Measurements from ENCODE around the gene PACSIN2. TPM values are rescaled to one million over a fixed set of nuclear protein-coding genes. Genes with fewer than 3 reads are reported as not detected.
"Not testable (repeated sequence)": the region's sequence is repeated elsewhere in the genome, so short reads cannot be mapped to it uniquely, and the experiment has no call there.

The PACSIN2 gene
- total and polyA plus RNA-seq, 7 experiments from 2014 or later = 26.6 to 62.5 (median 36.3) TPM

DNA sequence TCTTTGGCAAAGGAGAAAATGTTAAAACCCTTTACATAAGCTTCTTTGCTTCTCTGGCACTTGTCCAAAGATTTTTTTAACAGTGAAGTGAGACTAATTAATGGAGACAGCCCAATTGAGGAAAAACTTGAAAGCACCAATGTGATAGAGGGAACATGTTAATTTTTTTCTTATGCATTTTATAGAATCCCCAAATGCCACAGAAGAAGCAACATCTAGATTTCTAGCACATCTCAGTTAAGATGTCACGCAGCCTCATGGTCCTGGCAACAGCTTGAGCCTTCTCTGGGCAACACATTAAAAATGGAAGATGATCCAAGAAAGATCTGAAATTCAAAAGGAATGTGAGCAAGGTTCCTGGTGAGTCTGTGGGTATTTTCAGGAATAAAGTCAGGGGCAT lies 48.5 kb downstream of the PACSIN2 start:
- no peak for ATAC-seq

GRCh38 chr22:42964994-42965699 lies 49.8 kb downstream of the PACSIN2 start:
- Mint-ChIP-seq H3K9me3 (no peaks in the 10 kb centered on the region), H3K4me3 (peak overlapping the region in 1 of 10 donors; percentile 63), H3K4me1 (peaks cover 32 to 74% (median 66%) of the 10 kb centered on the region in 7 donors), H3K27ac (peak overlapping the region in 6 of 9 donors; percentile 3 to 64 (median 44)), H3K36me3 (peaks cover 0 to 45% (median 14%) of the 10 kb centered on the region in 5 donors), H3K27me3 (no peaks in the 10 kb centered on the region)
- Histone ChIP-seq H3K27ac (ENCODE audit: low read depth, low read length) (no peak overlapping the region), H3K4me1 (ENCODE audit: control insufficient read depth in 2 of 2, insufficient read depth in 2 of 2, low read length in 2 of 2) (peaks cover 0 to 8% of the 10 kb centered on the region in 2 donors), H3K4me3 (ENCODE audit: low read length) (no peak overlapping the region), H3K27me3 (ENCODE audit: control insufficient read depth in 2 of 2, insufficient read depth in 2 of 2, low read length in 2 of 2) (no peaks in the 10 kb centered on the region), H3K36me3 (ENCODE audit: control insufficient read depth in 2 of 3, insufficient read depth in 3 of 3, low read length in 3 of 3) (peaks cover 0 to 3% (median 0%) of the 10 kb centered on the region in 3 experiments), H3K9me3 (ENCODE audit: control insufficient read depth in 2 of 3, low read length in 3 of 3) (no peaks in the 10 kb centered on the region)
- ChIA-PET POLR2A (no interaction called here), CTCF (no interaction called here)
- intact Hi-C loops (cut with micrococcal nuclease) = loop anchor here in 1 of 2 donors (5.0 kb wide), 1 partner anchor 52 kb away; the partner anchor contains the start of gene PACSIN2
- DNase-seq (no peak), ATAC-seq (peak; percentile 28)

More for the DNA sequence above, 48.5 kb downstream of the PACSIN2 start:
- DNase-seq = no peak
- Mint-ChIP-seq H3K27me3 (no peaks in the 10 kb centered on the region), H3K4me1 (peaks cover 23 to 70% (median 54%) of the 10 kb centered on the region in 7 donors), H3K4me3 (no peak overlapping the region), H3K36me3 (peaks cover 0 to 49% (median 16%) of the 10 kb centered on the region in 5 donors), H3K9me3 (no peaks in the 10 kb centered on the region), H3K27ac (peak overlapping the region in 3 of 9 donors; percentile 19 to 66 (median 23))
- ChIA-PET CTCF (no interaction called here), POLR2A (no interaction called here)
- Histone ChIP-seq H3K27me3 (ENCODE audit: control insufficient read depth in 2 of 2, insufficient read depth in 2 of 2, low read length in 2 of 2) (no peaks in the 10 kb centered on the region), H3K4me3 (ENCODE audit: low read length) (no peak overlapping the region), H3K36me3 (ENCODE audit: control insufficient read depth in 2 of 3, insufficient read depth in 3 of 3, low read length in 3 of 3) (peaks cover 0 to 4% (median 0%) of the 10 kb centered on the region in 3 experiments), H3K9me3 (ENCODE audit: control insufficient read depth in 2 of 3, low read length in 3 of 3) (no peaks in the 10 kb centered on the region), H3K4me1 (ENCODE audit: control insufficient read depth in 2 of 2, insufficient read depth in 2 of 2, low read length in 2 of 2) (no peaks in the 10 kb centered on the region), H3K27ac (ENCODE audit: low read depth, low read length) (no peak overlapping the region)
- intact Hi-C loops (cut with micrococcal nuclease) = no loop called here

DNA sequence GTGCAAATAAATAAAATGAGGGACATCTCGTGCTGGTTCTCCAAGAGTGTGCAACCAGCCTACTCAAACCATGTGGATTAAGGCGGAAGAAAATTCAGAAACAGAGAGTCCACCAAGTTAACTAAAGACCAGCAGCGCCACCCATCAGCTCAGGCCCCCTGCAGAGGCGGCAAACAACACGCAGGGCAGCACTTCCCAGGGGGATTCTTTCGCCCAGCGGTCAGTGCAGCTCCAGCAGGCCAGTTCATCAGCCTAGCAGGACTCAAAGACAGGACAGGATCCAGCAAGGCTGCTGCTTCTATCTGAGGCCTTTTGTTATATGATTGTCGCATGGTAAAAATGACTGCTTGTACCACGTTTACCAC lies 51.7 kb downstream of the PACSIN2 start:
- peaks cover 0 to 23% of the 10 kb centered on the region in 2 donors for H3K4me1 ChIP-seq (ENCODE audit: control insufficient read depth in 2 of 2, insufficient read depth in 2 of 2, low read length in 2 of 2)
- no peak for DNase-seq
- H3K4me3 Mint-ChIP-seq = no peak overlapping the region
- peaks cover 47 to 84% (median 76%) of the 10 kb centered on the region in 7 donors for H3K4me1 Mint-ChIP-seq
- no peak for ATAC-seq
- no peak overlapping the region for H3K27ac ChIP-seq (ENCODE audit: low read depth, low read length)
- H3K36me3 ChIP-seq (ENCODE audit: control insufficient read depth in 2 of 3, insufficient read depth in 3 of 3, low read length in 3 of 3) = no peaks in the 10 kb centered on the region
- no peaks in the 10 kb centered on the region for H3K27me3 Mint-ChIP-seq
- ChIA-PET POLR2A (no interaction called here), CTCF (no interaction called here)
- intact Hi-C loops (cut with micrococcal nuclease) = loop anchor here in 1 of 2 donors (5.0 kb wide), 1 partner anchor 54 kb away; the partner anchor contains the start of gene PACSIN2
- no peak overlapping the region for H3K4me3 ChIP-seq (ENCODE audit: low read length)
- no peaks in the 10 kb centered on the region for H3K27me3 ChIP-seq (ENCODE audit: control insufficient read depth in 2 of 2, insufficient read depth in 2 of 2, low read length in 2 of 2)
- H3K27ac Mint-ChIP-seq = peak overlapping the region in 1 of 9 donors; percentile 3
- H3K9me3 ChIP-seq (ENCODE audit: control insufficient read depth in 2 of 3, low read length in 3 of 3) = no peaks in the 10 kb centered on the region
- H3K9me3 Mint-ChIP-seq = no peaks in the 10 kb centered on the region
- peaks cover 0 to 28% (median 10%) of the 10 kb centered on the region in 5 donors for H3K36me3 Mint-ChIP-seq

DNA sequence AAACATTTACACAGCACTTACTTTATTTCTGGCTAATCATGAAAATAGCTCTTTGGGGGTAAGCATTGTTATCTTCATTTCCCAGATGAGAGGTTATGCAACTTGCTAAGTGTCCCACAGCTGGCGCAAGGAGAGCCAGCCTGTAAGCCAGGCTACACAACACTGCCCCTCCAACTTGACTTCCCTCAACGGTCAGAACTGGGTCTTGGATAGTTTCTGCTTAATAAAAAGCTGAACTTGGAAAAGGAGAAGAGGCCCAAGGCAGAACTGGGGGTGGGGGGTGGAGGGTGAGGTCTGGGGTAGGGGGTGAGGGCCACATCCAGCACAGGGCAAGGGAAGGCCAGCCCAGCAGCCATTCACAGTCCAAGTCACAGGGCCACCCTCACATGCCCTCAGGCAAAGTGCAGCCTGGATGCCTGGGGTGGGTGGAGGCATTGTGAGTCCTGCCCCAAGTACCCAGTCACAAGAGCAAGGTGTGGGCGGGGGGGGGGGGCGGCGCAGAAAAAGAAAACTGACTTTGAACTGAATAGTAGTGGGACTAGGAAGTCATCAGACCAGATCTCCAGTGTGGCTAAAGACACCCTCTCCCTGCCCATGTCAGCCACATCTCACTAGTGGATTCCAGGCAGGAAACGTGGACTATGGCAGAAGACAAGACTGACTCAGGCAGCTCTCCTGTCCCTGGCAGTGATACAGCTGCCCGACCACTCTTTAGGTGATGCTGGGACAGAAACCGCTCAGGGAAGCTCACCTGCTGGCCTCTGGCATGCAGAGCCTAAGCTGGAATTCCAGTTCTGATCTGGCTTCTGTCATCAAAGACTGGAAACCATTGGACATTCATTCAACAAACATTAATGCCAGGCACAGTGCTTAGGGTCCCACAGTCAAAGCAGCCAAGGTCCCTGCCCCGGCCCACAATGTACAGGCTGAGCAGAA lies 52.4 kb downstream of the PACSIN2 start:
- Histone ChIP-seq H3K27me3 (ENCODE audit: control insufficient read depth in 2 of 2, insufficient read depth in 2 of 2, low read length in 2 of 2) (no peaks in the 10 kb centered on the region), H3K27ac (ENCODE audit: low read depth, low read length) (no peak overlapping the region), H3K4me1 (ENCODE audit: control insufficient read depth in 2 of 2, insufficient read depth in 2 of 2, low read length in 2 of 2) (peaks cover 0 to 23% of the 10 kb centered on the region in 2 donors), H3K9me3 (ENCODE audit: control insufficient read depth in 2 of 3, low read length in 3 of 3) (no peaks in the 10 kb centered on the region), H3K36me3 (ENCODE audit: control insufficient read depth in 2 of 3, insufficient read depth in 3 of 3, low read length in 3 of 3) (no peaks in the 10 kb centered on the region), H3K4me3 (ENCODE audit: low read length) (no peak overlapping the region)
- ChIA-PET POLR2A (interaction anchor here (0.7 kb wide), 1 partner anchor 594 kb away, joined by 5 read pairs; no protein-coding TSS in a partner anchor), CTCF (no interaction called here)
- Mint-ChIP-seq H3K4me1 (peaks cover 43 to 86% (median 78%) of the 10 kb centered on the region in 7 donors), H3K9me3 (no peaks in the 10 kb centered on the region), H3K36me3 (peaks cover 0 to 26% (median 8%) of the 10 kb centered on the region in 5 donors), H3K4me3 (no peak overlapping the region), H3K27ac (peak overlapping the region in 5 of 9 donors; percentile 10 to 80 (median 57)), H3K27me3 (no peaks in the 10 kb centered on the region)
- intact Hi-C loops (cut with micrococcal nuclease) = loop anchor here in 1 of 2 donors (5.0 kb wide), 1 partner anchor 55 kb away; the partner anchor contains the start of gene PACSIN2
- DNase-seq (no peak), ATAC-seq (peak; percentile 50)

- no peaks in the 10 kb centered on the region for H3K9me3 ChIP-seq (ENCODE audit: control insufficient read depth in 2 of 3, low read length in 3 of 3)
- Mint-ChIP-seq H3K9me3 (no peaks in the 10 kb centered on the region), H3K27ac (peak overlapping the region in 8 of 9 donors; percentile 10 to 80 (median 56)), H3K4me1 (peaks cover 43 to 86% (median 78%) of the 10 kb centered on the region in 7 donors), H3K27me3 (no peaks in the 10 kb centered on the region), H3K36me3 (peaks cover 0 to 25% (median 6%) of the 10 kb centered on the region in 5 donors), H3K4me3 (peak overlapping the region in 3 of 10 donors; percentile 5 to 19 (median 12))
- H3K4me3 ChIP-seq (ENCODE audit: low read length) = no peak overlapping the region
- peak; percentile 39 for ATAC-seq
- intact Hi-C loops (cut with micrococcal nuclease) = loop anchor here in 1 of 2 donors (5.0 kb wide), 1 partner anchor 55 kb away; the partner anchor contains the start of gene PACSIN2
- ChIA-PET POLR2A (interaction anchor here (0.7 kb wide), 1 partner anchor 593 kb away, joined by 5 read pairs; no protein-coding TSS in a partner anchor), CTCF (no interaction called here)
- DNase-seq = peak in 2 of 9 donors; percentile 13 to 17
- no peaks in the 10 kb centered on the region for H3K36me3 ChIP-seq (ENCODE audit: control insufficient read depth in 2 of 3, insufficient read depth in 3 of 3, low read length in 3 of 3)
- no peaks in the 10 kb centered on the region for H3K27me3 ChIP-seq (ENCODE audit: control insufficient read depth in 2 of 2, insufficient read depth in 2 of 2, low read length in 2 of 2)
- peaks cover 0 to 23% of the 10 kb centered on the region in 2 donors for H3K4me1 ChIP-seq (ENCODE audit: control insufficient read depth in 2 of 2, insufficient read depth in 2 of 2, low read length in 2 of 2)
- H3K27ac ChIP-seq (ENCODE audit: low read depth, low read length) = no peak overlapping the region
These were observed 53.1 kb downstream of the PACSIN2 start for GRCh38 chr22:42961810-42962209.

GRCh38 chr22:42961400-42961690 lies 53.6 kb downstream of the PACSIN2 start:
- POLR2A ChIA-PET; H3K9me3 ChIP-seq (ENCODE audit: control insufficient read depth in 2 of 3, low read length in 3 of 3); H3K27me3 ChIP-seq (ENCODE audit: control insufficient read depth in 2 of 2, insufficient read depth in 2 of 2, low read length in 2 of 2); H3K9me3 Mint-ChIP-seq; ATAC-seq; CTCF ChIA-PET; DNase-seq; H3K36me3 ChIP-seq (ENCODE audit: control insufficient read depth in 2 of 3, insufficient read depth in 3 of 3, low read length in 3 of 3); H3K27ac ChIP-seq (ENCODE audit: low read depth, low read length); H3K27me3 Mint-ChIP-seq; H3K4me3 ChIP-seq (ENCODE audit: low read length): not testable (repeated sequence)
- H3K36me3 Mint-ChIP-seq = peaks cover 0 to 20% (median 6%) of the 10 kb centered on the region in 5 donors
- H3K4me3 Mint-ChIP-seq = peak overlapping the region in 2 of 10 donors; percentile 5 to 12
- peaks cover 43 to 86% (median 77%) of the 10 kb centered on the region in 7 donors for H3K4me1 Mint-ChIP-seq
- peak overlapping the region in 5 of 9 donors; percentile 52 to 80 (median 68) for H3K27ac Mint-ChIP-seq
- peaks cover 0 to 23% of the 10 kb centered on the region in 2 donors for H3K4me1 ChIP-seq (ENCODE audit: control insufficient read depth in 2 of 2, insufficient read depth in 2 of 2, low read length in 2 of 2)
- intact Hi-C loops (cut with micrococcal nuclease) = loop anchor here in 1 of 2 donors (5.0 kb wide), 1 partner anchor 56 kb away; the partner anchor contains the start of gene PACSIN2

Measured in naive thymus-derived CD4-positive, alpha-beta T cell (primary cell).